Muscle layer of duodenum (tissue), 2 donors: ENCODE measurements around the gene PXMP4.
"Not testable (repeated sequence)": the region's sequence is repeated elsewhere in the genome, so short reads cannot be mapped to it uniquely, and the experiment has no call there.

Experiments used
- H3K27ac ChIP-seq: one replicate; pipeline ENCODE4 v1.7.0; 2013; ENCODE audit warnings: mild to moderate bottlenecking, low read length
- H3K27me3 ChIP-seq: one replicate; pipeline ENCODE4 v1.7.0; 2013; ENCODE audit warnings: low read depth, mild to moderate bottlenecking, control low read depth, low read length
- H3K36me3 ChIP-seq, 2 donors: one replicate each; pipeline ENCODE4 v1.7.0; 2013; ENCODE audit warnings: low read length in 2 of 2, control low read depth in 1 of 2, mild to moderate bottlenecking in 1 of 2; ENCODE audit not compliant: insufficient read depth in 2 of 2, control insufficient read depth in 1 of 2
- H3K4me1 ChIP-seq, 2 donors: one replicate each; pipeline ENCODE4 v1.7.0; 2013; ENCODE audit warnings: low read length in 2 of 2, mild to moderate bottlenecking in 2 of 2, control low read depth in 1 of 2, moderate library complexity in 1 of 2; ENCODE audit not compliant: insufficient read depth in 2 of 2, control insufficient read depth in 1 of 2
- H3K4me3 ChIP-seq, 2 donors: one replicate each; pipeline ENCODE4 v1.7.0; 2013; ENCODE audit warnings: low read length in 2 of 2, low read depth in 1 of 2, mild to moderate bottlenecking in 1 of 2
- H3K9me3 ChIP-seq, 2 donors: one replicate each; pipeline ENCODE4 v1.7.0; 2013; ENCODE audit warnings: low read length in 2 of 2, control low read depth in 1 of 2, mild to moderate bottlenecking in 1 of 2; ENCODE audit not compliant: control insufficient read depth in 1 of 2
- donor health status: healthy.

Gene PXMP4

GRCh38 chr20:33701629-33702450 is 18.3 kb downstream of the PXMP4 start:
- Histone ChIP-seq H3K9me3 (no peaks in the 10 kb centered on the region), H3K36me3 (peaks cover 0 to 5% of the 10 kb centered on the region in 2 donors), H3K4me1 (peaks cover 0 to 16% of the 10 kb centered on the region in 2 donors), H3K4me3 (no peak overlapping the region), H3K27me3 (no peaks in the 10 kb centered on the region), H3K27ac (no peak overlapping the region)

DNA sequence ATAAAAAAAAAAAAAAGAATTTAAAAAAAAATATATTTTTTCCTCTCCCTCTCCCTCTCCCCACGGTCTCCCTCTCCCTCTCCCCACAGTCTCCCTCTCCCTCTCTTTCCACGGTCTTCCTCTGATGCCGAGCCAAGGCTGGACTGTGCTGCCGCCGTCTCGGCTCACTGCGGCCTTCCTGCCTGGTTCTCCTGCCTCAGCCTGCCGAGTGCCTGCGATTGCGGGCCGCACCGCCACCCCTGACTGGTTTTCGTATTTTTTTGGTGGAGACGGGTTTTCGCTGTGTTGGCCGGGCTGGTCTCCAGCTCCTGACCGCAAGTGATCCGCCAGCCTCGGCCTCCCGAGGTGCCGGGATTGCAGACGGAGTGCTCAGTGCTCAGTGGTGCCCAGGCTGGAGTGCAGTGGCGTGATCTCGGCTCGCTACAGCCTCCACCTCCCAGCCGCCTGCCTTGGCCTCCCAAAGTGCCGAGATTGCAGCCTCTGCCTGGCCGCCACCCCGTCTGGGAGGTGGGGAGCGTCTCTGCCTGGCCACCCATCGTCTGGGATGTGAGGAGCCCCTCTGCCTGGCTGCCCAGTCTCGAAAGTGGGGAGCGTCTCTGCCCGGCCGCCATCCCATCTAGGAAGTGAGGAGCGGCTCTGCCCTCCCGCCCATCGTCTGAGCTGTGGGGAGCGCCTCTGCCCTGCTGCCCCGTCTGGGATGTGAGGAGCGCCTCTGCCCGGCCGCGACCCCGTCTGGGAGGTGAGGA is 19.2 kb downstream of the PXMP4 start:
- not testable (repeated sequence) for H3K4me3 ChIP-seq, H3K36me3 ChIP-seq, H3K27me3 ChIP-seq, H3K9me3 ChIP-seq, H3K27ac ChIP-seq
- H3K4me1 ChIP-seq, result peaks cover 0 to 21% of the 10 kb centered on the region in 2 donors

DNA sequence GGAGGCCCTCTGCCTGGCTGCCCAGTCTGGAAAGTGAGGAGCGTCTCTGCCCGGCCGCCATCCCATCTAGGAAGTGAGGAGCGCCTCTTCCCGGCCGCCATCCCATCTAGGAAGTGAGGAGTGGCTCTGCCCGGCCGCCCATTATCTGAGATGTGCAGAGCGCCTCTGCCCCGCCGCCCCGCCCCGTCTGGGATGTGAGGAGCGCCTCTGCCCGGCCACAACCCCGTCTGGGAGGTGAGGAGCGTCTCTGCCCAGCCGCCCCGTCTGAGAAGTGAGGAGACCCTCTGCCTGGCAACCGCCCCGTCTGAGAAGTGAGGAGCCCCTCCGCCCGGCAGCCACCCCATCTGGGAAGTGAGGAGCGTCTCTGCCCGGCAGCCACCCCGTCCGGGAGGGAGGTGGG is 21.1 kb downstream of the PXMP4 start:
- H3K4me1 ChIP-seq, result peaks cover 0 to 31% of the 10 kb centered on the region in 2 donors
- H3K27ac ChIP-seq, H3K27me3 ChIP-seq, H3K4me3 ChIP-seq, H3K36me3 ChIP-seq, H3K9me3 ChIP-seq: not testable (repeated sequence)

- H3K4me1 ChIP-seq, result peaks cover 0 to 29% of the 10 kb centered on the region in 2 donors
- no peaks in the 10 kb centered on the region for H3K27me3 ChIP-seq
- no peaks in the 10 kb centered on the region for H3K36me3 ChIP-seq
- H3K4me3 ChIP-seq, result no peak overlapping the region
- no peaks in the 10 kb centered on the region for H3K9me3 ChIP-seq
- H3K27ac ChIP-seq, result no peak overlapping the region
These were observed 23.0 kb downstream of the PXMP4 start for GRCh38 chr20:33697129-33697528.

DNA sequence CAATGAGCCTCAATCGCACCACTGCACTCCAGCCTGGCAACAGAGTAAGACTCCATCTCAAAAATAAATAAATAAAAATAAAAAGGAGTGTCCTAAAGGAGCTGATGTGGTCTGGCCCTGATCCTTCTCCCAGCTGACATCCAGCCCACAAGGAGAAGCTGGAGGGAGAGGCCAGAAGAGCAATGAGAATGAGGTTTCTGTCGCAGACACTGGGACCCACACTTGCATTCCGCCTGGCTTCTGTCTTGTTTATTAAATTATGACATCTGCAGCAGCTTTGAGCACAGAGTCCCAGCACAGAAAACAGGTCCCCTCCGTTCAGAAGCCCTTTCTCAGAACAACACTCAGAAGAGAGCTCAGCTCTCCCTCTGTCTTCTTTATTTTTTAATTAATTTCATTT is 23.7 kb downstream of the PXMP4 start:
- Histone ChIP-seq H3K36me3 (no peaks in the 10 kb centered on the region), H3K9me3 (no peaks in the 10 kb centered on the region), H3K4me3 (no peak overlapping the region), H3K4me1 (peaks cover 0 to 29% of the 10 kb centered on the region in 2 donors), H3K27ac (no peak overlapping the region), H3K27me3 (no peaks in the 10 kb centered on the region)

GRCh38 chr20:33694639-33695012 is 25.5 kb downstream of the PXMP4 start:
- Histone ChIP-seq H3K4me3 (no peak overlapping the region), H3K27ac (no peak overlapping the region), H3K36me3 (no peaks in the 10 kb centered on the region), H3K4me1 (peaks cover 0 to 29% of the 10 kb centered on the region in 2 donors), H3K9me3 (no peaks in the 10 kb centered on the region), H3K27me3 (no peaks in the 10 kb centered on the region)

DNA sequence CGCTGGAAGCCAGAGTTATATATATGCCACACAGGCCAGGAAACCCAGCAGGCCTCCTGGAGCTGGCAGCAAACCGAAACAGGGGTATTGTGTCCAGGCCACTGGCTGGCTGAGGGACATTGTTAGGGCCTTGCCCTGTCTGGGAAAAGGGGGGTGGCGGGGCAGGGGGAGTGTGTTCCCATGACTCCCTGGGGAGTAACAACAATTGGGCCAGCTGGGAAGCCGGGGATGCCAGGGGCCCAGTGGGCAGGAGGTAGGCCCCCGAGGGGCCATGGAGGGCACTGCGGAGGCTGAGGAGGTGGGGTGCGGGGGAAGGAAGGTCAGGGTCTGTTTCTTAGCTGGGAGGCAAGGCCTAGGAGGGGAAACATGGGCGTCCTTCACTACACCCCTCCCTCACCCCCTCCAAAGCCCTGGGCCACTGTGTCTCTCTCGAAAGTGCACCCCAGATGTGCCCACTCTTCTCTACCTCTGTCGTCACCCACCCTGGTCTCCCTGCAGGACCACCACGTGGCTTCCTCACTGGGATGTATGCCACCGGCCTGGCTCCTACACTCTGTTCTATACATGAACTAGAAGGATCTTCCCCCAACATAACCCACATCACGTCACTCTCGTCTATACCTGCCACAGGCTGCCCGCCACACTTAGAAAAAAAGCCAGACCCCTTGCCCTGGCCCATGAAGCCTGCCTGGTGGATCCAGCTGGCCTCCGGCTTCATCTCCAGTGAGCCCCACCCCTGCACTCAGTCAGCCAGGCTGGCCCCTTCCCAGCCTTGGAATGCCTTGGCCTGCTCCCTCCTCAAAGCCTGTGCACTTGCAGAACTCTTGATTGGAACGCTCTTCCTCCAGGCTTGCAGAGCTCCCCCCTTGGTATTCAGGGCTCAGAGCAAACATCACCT is 26.1 kb downstream of the PXMP4 start:
- H3K27me3 ChIP-seq, result no peaks in the 10 kb centered on the region
- H3K4me1 ChIP-seq, result peaks cover 0 to 29% of the 10 kb centered on the region in 2 donors
- no peaks in the 10 kb centered on the region for H3K9me3 ChIP-seq
- no peak overlapping the region for H3K27ac ChIP-seq
- H3K4me3 ChIP-seq, result no peak overlapping the region
- no peaks in the 10 kb centered on the region for H3K36me3 ChIP-seq

- Histone ChIP-seq H3K36me3 (no peaks in the 10 kb centered on the region), H3K4me1 (peaks cover 0 to 29% of the 10 kb centered on the region in 2 donors), H3K4me3 (no peak overlapping the region), H3K9me3 (no peaks in the 10 kb centered on the region), H3K27me3 (no peaks in the 10 kb centered on the region), H3K27ac (no peak overlapping the region)
These were observed 26.8 kb downstream of the PXMP4 start for GRCh38 chr20:33693289-33693688.

GRCh38 chr20:33689973-33690372 is 30.1 kb downstream of the PXMP4 start:
- no peaks in the 10 kb centered on the region for H3K27me3 ChIP-seq
- no peaks in the 10 kb centered on the region for H3K9me3 ChIP-seq
- H3K27ac ChIP-seq, result no peak overlapping the region
- H3K36me3 ChIP-seq, result no peaks in the 10 kb centered on the region
- H3K4me1 ChIP-seq, result peaks cover 5 to 25% of the 10 kb centered on the region in 2 donors
- H3K4me3 ChIP-seq, result no peak overlapping the region

- no peaks in the 10 kb centered on the region for H3K36me3 ChIP-seq
- H3K9me3 ChIP-seq, result no peaks in the 10 kb centered on the region
- H3K27me3 ChIP-seq, result no peaks in the 10 kb centered on the region
- H3K4me3 ChIP-seq, result no peak overlapping the region
- H3K27ac ChIP-seq, result no peak overlapping the region
- H3K4me1 ChIP-seq, result peaks cover 5 to 26% of the 10 kb centered on the region in 2 donors
These were observed 30.6 kb downstream of the PXMP4 start for GRCh38 chr20:33689493-33689892.

DNA sequence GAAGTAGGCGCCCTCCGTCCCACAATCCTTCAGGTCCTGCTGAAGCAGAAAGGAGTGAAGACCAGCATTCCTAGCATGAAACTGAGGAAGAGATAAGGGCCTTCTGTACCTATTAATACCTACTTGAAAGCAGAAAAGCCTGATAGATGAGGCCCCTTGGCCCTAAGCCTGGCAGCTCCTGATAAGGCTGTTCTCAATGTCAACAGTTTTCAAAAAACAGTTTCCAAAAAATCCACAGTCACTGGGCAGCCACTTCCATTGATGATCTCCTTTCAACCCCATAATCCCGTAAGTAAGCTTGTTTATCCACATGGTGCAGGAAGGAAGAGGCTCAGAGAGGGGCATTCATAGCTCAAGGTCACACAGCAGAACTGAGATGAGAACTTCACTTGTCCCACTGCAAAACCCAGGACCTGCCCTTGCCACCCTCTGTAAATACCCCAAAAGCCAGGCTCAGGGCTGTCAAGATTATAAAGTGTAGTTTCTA is 31.1 kb downstream of the PXMP4 start:
- H3K4me1 ChIP-seq, result peaks cover 5 to 21% of the 10 kb centered on the region in 2 donors
- H3K9me3 ChIP-seq, result no peaks in the 10 kb centered on the region
- H3K27me3 ChIP-seq, result no peaks in the 10 kb centered on the region
- no peaks in the 10 kb centered on the region for H3K36me3 ChIP-seq
- H3K27ac ChIP-seq, result no peak overlapping the region
- H3K4me3 ChIP-seq, result no peak overlapping the region
